ENCODE measurements around the gene PCBP3. TPM values are rescaled to one million over a fixed set of nuclear protein-coding genes. Genes with fewer than 3 reads are reported as not detected.
"Not testable (repeated sequence)": the region's sequence is repeated elsewhere in the genome, so short reads cannot be mapped to it uniquely, and the experiment has no call there.

Gene PCBP3
- total RNA-seq, 2 experiments from 2014 or later, result 1.3 to 1.4 TPM

GRCh38 chr21:45806042-45806441 lies 162.5 kb downstream of the PCBP3 start:
- POLR2A ChIA-PET, result no interaction called here
- Mint-ChIP-seq H3K27me3 (ENCODE audit: low read depth) (peaks cover 4% of the 10 kb centered on the region), H3K9me3 (ENCODE audit: insufficient read depth) (no peaks in the 10 kb centered on the region), H3K4me1 (ENCODE audit: low read depth) (no peaks in the 10 kb centered on the region), H3K36me3 (ENCODE audit: low read depth) (no peaks in the 10 kb centered on the region), H3K4me3 (no peak overlapping the region), H3K27ac (no peak overlapping the region)
- CTCF ChIA-PET, result no interaction called here
- no peak for ATAC-seq
- no peak for DNase-seq

GRCh38 chr21:45808663-45809062 lies 165.1 kb downstream of the PCBP3 start:
- H3K27ac Mint-ChIP-seq; H3K9me3 Mint-ChIP-seq (ENCODE audit: insufficient read depth); H3K4me1 Mint-ChIP-seq (ENCODE audit: low read depth); H3K36me3 Mint-ChIP-seq (ENCODE audit: low read depth); ATAC-seq; DNase-seq; H3K4me3 Mint-ChIP-seq; H3K27me3 Mint-ChIP-seq (ENCODE audit: low read depth); POLR2A ChIA-PET; CTCF ChIA-PET: not testable (repeated sequence)

GRCh38 chr21:45809421-45809820 lies 165.9 kb downstream of the PCBP3 start:
- Mint-ChIP-seq H3K27ac (no peak overlapping the region), H3K27me3 (ENCODE audit: low read depth) (peaks cover 8% of the 10 kb centered on the region), H3K4me1 (ENCODE audit: low read depth) (no peaks in the 10 kb centered on the region), H3K9me3 (ENCODE audit: insufficient read depth) (no peaks in the 10 kb centered on the region), H3K4me3 (no peak overlapping the region), H3K36me3 (ENCODE audit: low read depth) (no peaks in the 10 kb centered on the region)
- DNase-seq (no peak), ATAC-seq (no peak)
- POLR2A ChIA-PET, result no interaction called here
- CTCF ChIA-PET, result no interaction called here

DNA sequence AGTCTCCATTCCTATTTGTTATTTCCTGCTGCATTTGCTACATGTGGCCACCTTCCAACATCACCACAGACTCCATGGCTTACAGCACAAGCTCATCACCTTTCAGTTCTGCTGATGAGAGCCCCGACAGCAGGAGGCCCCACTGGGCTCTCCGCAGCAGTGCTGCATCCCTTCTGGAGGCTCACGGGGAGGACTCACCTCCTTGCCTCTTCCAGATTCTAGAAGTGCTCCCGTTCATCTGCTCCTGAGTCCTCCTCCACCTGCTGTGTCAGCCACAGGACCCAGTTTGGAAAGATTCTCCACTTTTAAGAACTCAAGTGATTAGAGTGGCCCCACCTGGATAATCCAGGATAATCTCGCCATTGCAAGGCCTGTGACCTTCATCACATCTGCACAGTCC lies 167.6 kb downstream of the PCBP3 start:
- Mint-ChIP-seq H3K4me3 (no peak overlapping the region), H3K36me3 (ENCODE audit: low read depth) (no peaks in the 10 kb centered on the region), H3K27ac (no peak overlapping the region), H3K4me1 (ENCODE audit: low read depth) (no peaks in the 10 kb centered on the region), H3K27me3 (ENCODE audit: low read depth) (peaks cover 8% of the 10 kb centered on the region), H3K9me3 (ENCODE audit: insufficient read depth) (no peaks in the 10 kb centered on the region)
- ATAC-seq (no peak), DNase-seq (no peak)
- ChIA-PET POLR2A (no interaction called here), CTCF (no interaction called here)

DNA sequence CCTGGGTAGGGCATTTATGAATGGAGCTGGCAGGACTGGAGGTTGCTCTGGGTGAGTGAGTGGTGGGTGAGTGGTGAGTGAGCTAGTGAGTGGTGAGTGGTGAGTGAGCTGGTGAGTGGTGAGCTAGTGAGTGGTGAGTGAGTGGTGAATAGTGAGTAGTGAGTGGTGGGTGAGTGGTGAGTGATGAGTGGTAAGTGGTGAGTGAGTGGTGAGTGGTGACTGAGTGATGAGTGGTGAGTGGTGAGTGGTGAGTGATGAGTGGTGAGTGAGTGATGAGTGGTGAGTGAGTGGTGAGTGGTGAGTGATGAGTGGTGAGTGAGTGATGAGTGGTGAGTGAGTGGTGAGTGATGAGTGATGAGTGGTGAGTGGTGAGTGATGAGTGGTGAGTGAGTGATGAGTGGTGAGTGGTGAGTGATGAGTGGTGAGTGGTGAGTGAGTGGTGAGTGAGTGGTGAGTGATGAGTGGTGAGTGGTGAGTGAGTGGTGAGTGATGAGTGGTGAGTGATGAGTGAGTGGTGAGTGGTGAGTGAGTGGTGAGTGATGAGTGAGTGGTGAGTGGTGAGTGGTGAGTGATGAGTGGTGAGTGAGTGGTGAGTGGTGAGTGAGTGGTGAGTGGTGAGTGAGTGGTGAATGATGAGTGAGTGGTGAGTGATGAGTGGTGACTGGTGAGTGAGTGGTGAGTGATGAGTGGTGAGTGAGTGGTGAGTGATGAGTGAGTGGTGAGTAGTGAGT lies 170.8 kb downstream of the PCBP3 start:
- H3K27ac Mint-ChIP-seq; ATAC-seq; DNase-seq; H3K27me3 Mint-ChIP-seq (ENCODE audit: low read depth); H3K4me3 Mint-ChIP-seq; POLR2A ChIA-PET; H3K36me3 Mint-ChIP-seq (ENCODE audit: low read depth); CTCF ChIA-PET; H3K9me3 Mint-ChIP-seq (ENCODE audit: insufficient read depth): not testable (repeated sequence)
- peaks cover 14% of the 10 kb centered on the region for H3K4me1 Mint-ChIP-seq (ENCODE audit: low read depth)

DNA sequence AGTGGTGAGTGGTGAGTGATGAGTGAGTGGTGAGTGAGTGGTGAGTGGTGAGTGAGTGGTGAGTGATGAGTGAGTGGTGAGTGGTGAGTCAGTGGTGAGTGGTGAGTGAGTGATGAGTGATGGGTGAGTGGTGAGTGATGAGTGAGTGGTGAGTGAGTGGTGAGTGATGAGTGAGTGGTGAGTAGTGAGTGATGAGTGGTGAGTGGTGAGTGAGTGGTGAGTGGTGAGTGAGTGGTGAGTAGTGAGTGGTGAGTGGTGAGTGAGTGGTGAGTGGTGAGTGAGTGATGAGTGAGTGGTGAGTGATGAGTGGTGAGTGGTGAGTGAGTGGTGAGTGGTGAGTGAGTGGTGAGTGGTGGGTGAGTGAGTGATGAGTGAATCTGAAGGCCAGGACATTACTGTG lies 172.3 kb downstream of the PCBP3 start:
- CTCF ChIA-PET; POLR2A ChIA-PET; H3K9me3 Mint-ChIP-seq (ENCODE audit: insufficient read depth); H3K27ac Mint-ChIP-seq; H3K27me3 Mint-ChIP-seq (ENCODE audit: low read depth); H3K4me3 Mint-ChIP-seq; H3K36me3 Mint-ChIP-seq (ENCODE audit: low read depth); ATAC-seq; DNase-seq: not testable (repeated sequence)
- H3K4me1 Mint-ChIP-seq (ENCODE audit: low read depth), result peaks cover 28% of the 10 kb centered on the region

DNA sequence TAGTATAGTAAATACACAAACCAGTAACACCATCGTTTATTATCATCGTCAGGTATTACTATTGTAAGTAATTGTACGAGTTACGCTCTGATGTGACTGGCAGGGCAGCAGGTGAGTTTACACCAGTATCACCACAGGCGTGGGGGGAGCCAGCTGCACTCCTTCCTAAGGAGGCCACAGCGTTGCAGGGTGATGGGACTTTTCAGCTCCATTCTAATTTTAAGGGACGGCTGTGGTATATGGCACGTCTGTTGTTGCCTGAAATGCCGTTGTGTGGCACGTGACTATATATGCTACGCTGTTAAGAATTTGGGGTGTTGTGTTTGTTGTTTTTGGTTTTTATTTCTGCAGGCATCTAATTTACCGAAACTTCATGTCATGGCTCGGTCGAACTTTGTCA lies 173.3 kb downstream of the PCBP3 start:
- DNase-seq (no peak), ATAC-seq (no peak)
- ChIA-PET CTCF (interaction anchor here (1.2 kb wide), 1 partner anchor 225 kb away, joined by 3 read pairs; no protein-coding TSS in a partner anchor), POLR2A (no interaction called here)
- H3K4me3 Mint-ChIP-seq, result no peak overlapping the region
- no peaks in the 10 kb centered on the region for H3K9me3 Mint-ChIP-seq (ENCODE audit: insufficient read depth)
- H3K27me3 Mint-ChIP-seq (ENCODE audit: low read depth), result no peaks in the 10 kb centered on the region
- no peaks in the 10 kb centered on the region for H3K36me3 Mint-ChIP-seq (ENCODE audit: low read depth)
- peaks cover 32% of the 10 kb centered on the region for H3K4me1 Mint-ChIP-seq (ENCODE audit: low read depth)
- no peak overlapping the region for H3K27ac Mint-ChIP-seq

GRCh38 chr21:45817345-45817744 lies 173.8 kb downstream of the PCBP3 start:
- no peaks in the 10 kb centered on the region for H3K36me3 Mint-ChIP-seq (ENCODE audit: low read depth)
- no peak overlapping the region for H3K27ac Mint-ChIP-seq
- no peak for DNase-seq
- ChIA-PET CTCF (interaction anchor here (1.2 kb wide), 1 partner anchor 225 kb away, joined by 3 read pairs; no protein-coding TSS in a partner anchor), POLR2A (no interaction called here)
- ATAC-seq, result no peak
- no peaks in the 10 kb centered on the region for H3K27me3 Mint-ChIP-seq (ENCODE audit: low read depth)
- peaks cover 33% of the 10 kb centered on the region for H3K4me1 Mint-ChIP-seq (ENCODE audit: low read depth)
- no peaks in the 10 kb centered on the region for H3K9me3 Mint-ChIP-seq (ENCODE audit: insufficient read depth)
- H3K4me3 Mint-ChIP-seq, result no peak overlapping the region

DNA sequence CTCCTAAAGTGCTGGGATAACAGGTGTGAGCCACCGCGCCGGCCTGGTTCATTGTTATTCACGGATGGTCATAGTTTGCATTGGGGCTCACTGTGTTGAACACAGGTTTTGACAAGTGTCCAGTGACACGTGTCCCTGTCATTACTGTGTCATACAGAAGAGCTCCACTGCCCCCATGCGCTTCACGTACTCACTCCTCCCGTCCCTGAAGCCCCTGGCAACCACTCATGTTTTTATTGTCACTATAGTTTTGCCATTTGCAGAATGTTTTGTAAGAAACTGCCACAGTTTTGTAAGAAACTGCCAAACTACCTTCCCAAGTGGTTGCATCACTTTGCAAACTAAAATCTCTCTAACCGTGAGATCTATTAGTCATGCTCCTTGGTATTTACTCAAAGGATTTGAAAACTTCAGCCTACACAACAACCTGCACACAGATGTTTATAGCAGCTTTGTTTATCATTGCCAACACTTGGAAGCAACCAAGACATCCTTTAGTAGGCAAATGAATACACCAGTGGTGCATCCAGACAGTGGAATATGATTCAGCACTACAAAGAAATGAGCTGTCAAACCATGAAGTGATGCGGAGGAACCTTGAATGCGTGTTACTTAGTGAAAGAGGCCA lies 174.9 kb downstream of the PCBP3 start:
- ChIA-PET CTCF (interaction anchor here (1.0 to 1.3 kb wide), 3 partner anchors 67 to 526 kb away, joined by 3 read pairs; no protein-coding TSS in a partner anchor), POLR2A (no interaction called here)
- Mint-ChIP-seq H3K27me3 (ENCODE audit: low read depth) (no peaks in the 10 kb centered on the region), H3K27ac (peak overlapping the region; percentile 57), H3K4me1 (ENCODE audit: low read depth) (peaks cover 33% of the 10 kb centered on the region), H3K36me3 (ENCODE audit: low read depth) (no peaks in the 10 kb centered on the region), H3K9me3 (ENCODE audit: insufficient read depth) (no peaks in the 10 kb centered on the region), H3K4me3 (no peak overlapping the region)
- ATAC-seq (peak; percentile 34), DNase-seq (no peak)

- ChIA-PET POLR2A (no interaction called here), CTCF (interaction anchor here (1.0 to 1.3 kb wide), 3 partner anchors 67 to 526 kb away, joined by 3 read pairs; no protein-coding TSS in a partner anchor)
- DNase-seq, result peak; percentile 77
- Mint-ChIP-seq H3K27me3 (ENCODE audit: low read depth) (no peaks in the 10 kb centered on the region), H3K9me3 (ENCODE audit: insufficient read depth) (no peaks in the 10 kb centered on the region), H3K36me3 (ENCODE audit: low read depth) (no peaks in the 10 kb centered on the region), H3K4me1 (ENCODE audit: low read depth) (peaks cover 33% of the 10 kb centered on the region), H3K27ac (peak overlapping the region; percentile 57), H3K4me3 (no peak overlapping the region)
- peak; percentile 81 for ATAC-seq
Observed at GRCh38 chr21:45818904-45819285, 175.4 kb downstream of the PCBP3 start.

DNA sequence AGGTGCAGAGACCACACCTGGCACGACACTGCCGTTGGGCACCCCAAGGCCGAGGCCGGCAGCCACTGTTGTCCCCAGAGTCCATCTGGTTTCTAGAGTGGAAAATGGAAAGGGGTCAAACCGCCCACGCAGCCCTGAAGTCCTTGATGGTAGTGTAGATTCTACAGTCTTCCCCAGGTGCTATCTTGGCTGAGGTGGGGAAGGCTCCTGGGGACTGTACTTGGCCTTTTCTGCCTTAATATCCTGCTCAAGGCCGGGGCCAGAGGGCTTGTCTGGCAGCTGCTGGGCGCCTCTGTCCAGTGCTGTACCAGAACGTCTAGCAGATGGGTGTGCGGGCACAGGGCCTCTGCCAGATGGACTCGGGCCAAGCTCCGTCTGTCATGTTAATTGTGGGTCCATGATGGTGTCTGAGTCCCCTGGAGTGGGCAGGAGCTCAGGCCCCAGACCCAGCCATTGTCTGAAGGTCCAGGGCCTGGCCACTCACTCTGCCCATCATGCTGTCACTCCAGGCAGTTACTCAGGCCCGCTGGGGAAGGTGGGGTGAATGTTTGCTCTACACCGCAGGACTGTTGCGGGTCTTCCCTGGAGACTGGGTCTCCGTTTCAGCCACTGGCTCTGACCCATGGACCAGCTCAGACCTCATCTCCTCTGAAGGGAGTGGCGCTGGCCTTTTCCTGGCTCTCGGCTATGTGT lies 176.1 kb downstream of the PCBP3 start:
- ATAC-seq (no peak), DNase-seq (no peak)
- POLR2A ChIA-PET, result no interaction called here
- Mint-ChIP-seq H3K27ac (no peak overlapping the region), H3K4me3 (no peak overlapping the region), H3K36me3 (ENCODE audit: low read depth) (no peaks in the 10 kb centered on the region), H3K27me3 (ENCODE audit: low read depth) (peaks cover 3% of the 10 kb centered on the region), H3K4me1 (ENCODE audit: low read depth) (peaks cover 33% of the 10 kb centered on the region), H3K9me3 (ENCODE audit: insufficient read depth) (no peaks in the 10 kb centered on the region)
- CTCF ChIA-PET, result interaction anchor here (1.1 to 1.3 kb wide), 3 partner anchors 227 to 527 kb away, joined by 3 read pairs; no protein-coding TSS in a partner anchor

All from activated CD8-positive, alpha-beta T cell treated with anti-CD3 and anti-CD28 coated beads, Interleukin-2, amount 10 ng/mL, durations not matched to agents 7 days and 5 days (primary cell).